Muscle layer of colon (tissue), 2 donors: ENCODE data around the gene NAXE.

Source experiments
- H3K27ac ChIP-seq: one replicate; pipeline ENCODE4 v1.7.0; 2013; ENCODE audit warnings: low read depth, mild to moderate bottlenecking, low read length, moderate library complexity
- H3K27me3 ChIP-seq, 2 donors: one replicate each; pipeline ENCODE4 v1.7.0; 2013; ENCODE audit warnings: low read length in 2 of 2, mild to moderate bottlenecking in 2 of 2; ENCODE audit not compliant: insufficient read depth in 2 of 2, control insufficient read depth in 1 of 2
- H3K36me3 ChIP-seq: one replicate; pipeline ENCODE4 v1.7.0; 2013; ENCODE audit warnings: mild to moderate bottlenecking, low read length; ENCODE audit not compliant: insufficient read depth
- H3K4me1 ChIP-seq: one replicate; pipeline ENCODE4 v1.7.0; 2013; ENCODE audit warnings: mild to moderate bottlenecking, low read length; ENCODE audit not compliant: insufficient read depth
- H3K4me3 ChIP-seq, 2 donors: one replicate each; pipeline ENCODE4 v1.7.0; 2013; ENCODE audit warnings: low read length in 2 of 2, low read depth in 1 of 2, mild to moderate bottlenecking in 1 of 2, moderate library complexity in 1 of 2
- H3K9ac ChIP-seq: one replicate; pipeline ENCODE4 v1.7.0; 2013; ENCODE audit warnings: low read length
- H3K9me3 ChIP-seq: one replicate; pipeline ENCODE4 v1.7.0; 2013; ENCODE audit warnings: mild to moderate bottlenecking, low read length
- donor health status: abdominal sarcoma.
- donor health status: Adenocarcinoma of cecum.

NAXE gene

GRCh38 chr1:156571919-156572662 is 19.5 kb upstream of the NAXE start, which contains the start of gene IQGAP3:
TSS of gene IQGAP3 (minus strand) at chr1:156572565. CDS start at chr1:156572529, 36 bp downstream.
- peaks cover 10% of the 10 kb centered on the region for H3K4me1 ChIP-seq
- H3K4me3 ChIP-seq: peak within 1 kb of the TSS; percentile 12 to 22
- no peaks in the 10 kb centered on the region for H3K36me3 ChIP-seq
- H3K9ac ChIP-seq: no peak within 1 kb of the TSS
- no peaks in the 10 kb centered on the region for H3K9me3 ChIP-seq
- H3K27ac ChIP-seq: no peak within 1 kb of the TSS
- no peaks in the 10 kb centered on the region for H3K27me3 ChIP-seq

- peaks cover 10% of the 10 kb centered on the region for H3K4me1 ChIP-seq
- no peak overlapping the region for H3K9ac ChIP-seq
- H3K27ac ChIP-seq: no peak overlapping the region
- H3K27me3 ChIP-seq: no peaks in the 10 kb centered on the region
- H3K9me3 ChIP-seq: no peaks in the 10 kb centered on the region
- peak overlapping the region in 1 of 2 donors; percentile 12 for H3K4me3 ChIP-seq
- H3K36me3 ChIP-seq: no peaks in the 10 kb centered on the region
These were observed 18.9 kb upstream of the NAXE start for GRCh38 chr1:156572663-156573018.

DNA sequence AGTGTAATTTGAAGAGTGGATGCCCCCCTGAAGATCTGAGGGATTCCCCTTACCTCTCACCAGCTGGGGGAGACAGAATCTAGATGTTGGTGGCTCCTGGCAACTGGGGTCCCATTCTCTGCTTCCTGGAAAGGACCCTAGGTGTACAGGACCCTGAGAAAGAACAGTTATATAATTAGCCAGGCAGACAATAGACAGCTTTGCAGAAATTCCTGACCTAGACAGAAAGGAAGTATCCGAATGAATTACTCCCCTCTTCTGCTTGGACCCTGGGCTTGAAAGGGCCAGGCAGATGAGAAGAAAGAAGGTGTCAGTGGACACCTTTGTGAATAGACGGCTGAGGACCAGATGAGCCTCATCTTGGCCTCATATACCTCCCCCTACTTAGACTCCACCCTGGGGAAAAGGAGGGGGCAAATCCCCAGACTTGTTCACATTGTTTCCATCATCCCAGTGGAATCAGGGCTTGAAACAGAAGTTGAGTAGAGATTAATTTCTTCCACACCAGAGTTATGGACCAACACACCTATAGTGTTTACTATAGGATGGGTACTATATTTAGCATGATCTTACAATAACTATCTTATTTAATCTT is 17.4 kb upstream of the NAXE start:
- Histone ChIP-seq H3K9me3 (no peaks in the 10 kb centered on the region), H3K27ac (no peak overlapping the region), H3K36me3 (no peaks in the 10 kb centered on the region), H3K4me3 (no peak overlapping the region), H3K4me1 (peaks cover 10% of the 10 kb centered on the region), H3K9ac (no peak overlapping the region), H3K27me3 (no peaks in the 10 kb centered on the region)

DNA sequence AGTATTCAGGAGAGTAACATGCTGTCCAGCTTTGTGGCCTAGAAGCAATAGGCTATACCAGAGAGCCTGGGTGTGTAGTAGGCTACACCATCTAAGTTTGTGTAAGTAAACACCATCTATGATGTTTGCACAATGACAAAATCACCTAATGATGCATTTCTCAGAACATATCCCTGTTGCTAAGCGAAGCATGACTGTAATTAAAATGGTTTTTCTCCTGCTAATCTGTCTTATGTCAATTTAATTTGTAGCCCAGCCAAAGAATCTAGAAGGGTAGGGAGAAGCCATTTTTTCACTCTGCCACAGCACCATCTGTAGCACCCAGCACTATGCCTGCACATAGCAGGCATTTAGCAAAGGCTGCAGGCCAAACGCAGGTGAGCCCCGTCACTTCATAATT is 14.0 kb upstream of the NAXE start:
- Histone ChIP-seq H3K4me3 (no peak overlapping the region), H3K27ac (no peak overlapping the region), H3K9ac (no peak overlapping the region)

DNA sequence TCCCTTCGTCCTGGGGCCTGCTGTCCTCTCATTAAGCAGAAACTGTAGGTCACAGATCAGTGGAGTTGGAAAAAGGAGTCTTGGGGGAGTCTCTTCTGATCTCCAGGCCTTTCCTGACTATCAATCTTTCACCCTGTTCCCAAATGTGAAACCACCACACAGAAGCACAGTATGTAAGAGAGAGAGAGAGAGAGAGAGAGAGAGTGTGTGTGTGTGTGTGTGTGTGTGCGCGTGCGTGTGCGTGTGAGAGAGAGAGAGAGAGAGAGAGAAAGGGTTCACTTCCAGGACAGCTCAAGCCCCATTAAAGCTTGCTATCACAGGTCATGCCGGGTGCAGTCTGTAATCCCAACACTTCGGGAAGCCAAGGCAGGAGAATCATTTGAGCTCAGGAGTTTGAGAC is 13.5 kb upstream of the NAXE start:
- no peak overlapping the region for H3K27ac ChIP-seq
- no peaks in the 10 kb centered on the region for H3K27me3 ChIP-seq
- H3K9ac ChIP-seq: no peak overlapping the region
- H3K36me3 ChIP-seq: no peaks in the 10 kb centered on the region
- H3K9me3 ChIP-seq: no peaks in the 10 kb centered on the region
- H3K4me1 ChIP-seq: no peaks in the 10 kb centered on the region
- H3K4me3 ChIP-seq: no peak overlapping the region

More for the DNA sequence above, 14.0 kb upstream of the NAXE start:
- peaks cover 3% of the 10 kb centered on the region for H3K4me1 ChIP-seq
- no peaks in the 10 kb centered on the region for H3K9me3 ChIP-seq
- no peaks in the 10 kb centered on the region for H3K36me3 ChIP-seq
- H3K27me3 ChIP-seq: no peaks in the 10 kb centered on the region

- no peaks in the 10 kb centered on the region for H3K4me1 ChIP-seq
- H3K9ac ChIP-seq: no peak within 1 kb of the TSS
- no peaks in the 10 kb centered on the region for H3K27me3 ChIP-seq
- no peaks in the 10 kb centered on the region for H3K36me3 ChIP-seq
- H3K4me3 ChIP-seq: no peak within 1 kb of the TSS
- no peak within 1 kb of the TSS for H3K27ac ChIP-seq
- no peaks in the 10 kb centered on the region for H3K9me3 ChIP-seq
These were observed 12.1 kb upstream of the NAXE start, which contains the start of gene TTC24 for GRCh38 chr1:156579472-156579871. TSS of gene TTC24 (plus strand) at chr1:156579723. CDS start at chr1:156581365, 1,642 bp downstream.

GRCh38 chr1:156581661-156582387 is 9.8 kb upstream of the NAXE start:
- Histone ChIP-seq H3K9me3 (no peaks in the 10 kb centered on the region), H3K4me3 (no peak overlapping the region), H3K36me3 (no peaks in the 10 kb centered on the region), H3K4me1 (no peaks in the 10 kb centered on the region), H3K9ac (no peak overlapping the region), H3K27me3 (no peaks in the 10 kb centered on the region), H3K27ac (no peak overlapping the region)

- Histone ChIP-seq H3K27ac (no peak overlapping the region), H3K4me3 (no peak overlapping the region), H3K4me1 (no peaks in the 10 kb centered on the region), H3K9me3 (no peaks in the 10 kb centered on the region), H3K9ac (no peak overlapping the region), H3K36me3 (no peaks in the 10 kb centered on the region), H3K27me3 (no peaks in the 10 kb centered on the region)
These were observed 9.1 kb upstream of the NAXE start for GRCh38 chr1:156582388-156583017.

GRCh38 chr1:156583821-156584622 is 7.6 kb upstream of the NAXE start:
- Histone ChIP-seq H3K27me3 (no peaks in the 10 kb centered on the region), H3K9ac (no peak overlapping the region), H3K27ac (no peak overlapping the region), H3K36me3 (no peaks in the 10 kb centered on the region), H3K4me3 (no peak overlapping the region), H3K9me3 (no peaks in the 10 kb centered on the region), H3K4me1 (no peaks in the 10 kb centered on the region)

GRCh38 chr1:156584813-156585212 is 6.8 kb upstream of the NAXE start:
- Histone ChIP-seq H3K9ac (no peak overlapping the region), H3K9me3 (no peaks in the 10 kb centered on the region), H3K36me3 (no peaks in the 10 kb centered on the region), H3K27me3 (no peaks in the 10 kb centered on the region), H3K27ac (no peak overlapping the region), H3K4me3 (no peak overlapping the region), H3K4me1 (no peaks in the 10 kb centered on the region)

GRCh38 chr1:156586323-156586722 is 5.3 kb upstream of the NAXE start:
- H3K9me3 ChIP-seq: no peaks in the 10 kb centered on the region
- H3K27ac ChIP-seq: no peak overlapping the region
- H3K36me3 ChIP-seq: no peaks in the 10 kb centered on the region

More at GRCh38 chr1:156586323-156586722, 5.3 kb upstream of the NAXE start:
- no peak overlapping the region for H3K9ac ChIP-seq
- peaks cover 5% of the 10 kb centered on the region for H3K4me1 ChIP-seq
- no peak overlapping the region for H3K4me3 ChIP-seq
- H3K27me3 ChIP-seq: no peaks in the 10 kb centered on the region
